Stimulated activated CD4-positive, alpha-beta T cell treated with anti-CD3 and anti-CD28 coated beads, Interleukin-4, amount 100 ng/mL, for 4 hours (primary cell): Measurements from ENCODE around the gene ATRX.
"Not testable (repeated sequence)": the region's sequence is repeated elsewhere in the genome, so short reads cannot be mapped to it uniquely, and the experiment has no call there.

ENCODE experiments used
- DNase-seq, 2 experiments: peaks; one replicate each; pipeline ENCODE4 v3.0.0-alpha.2; 2020

ATRX gene, protein sequence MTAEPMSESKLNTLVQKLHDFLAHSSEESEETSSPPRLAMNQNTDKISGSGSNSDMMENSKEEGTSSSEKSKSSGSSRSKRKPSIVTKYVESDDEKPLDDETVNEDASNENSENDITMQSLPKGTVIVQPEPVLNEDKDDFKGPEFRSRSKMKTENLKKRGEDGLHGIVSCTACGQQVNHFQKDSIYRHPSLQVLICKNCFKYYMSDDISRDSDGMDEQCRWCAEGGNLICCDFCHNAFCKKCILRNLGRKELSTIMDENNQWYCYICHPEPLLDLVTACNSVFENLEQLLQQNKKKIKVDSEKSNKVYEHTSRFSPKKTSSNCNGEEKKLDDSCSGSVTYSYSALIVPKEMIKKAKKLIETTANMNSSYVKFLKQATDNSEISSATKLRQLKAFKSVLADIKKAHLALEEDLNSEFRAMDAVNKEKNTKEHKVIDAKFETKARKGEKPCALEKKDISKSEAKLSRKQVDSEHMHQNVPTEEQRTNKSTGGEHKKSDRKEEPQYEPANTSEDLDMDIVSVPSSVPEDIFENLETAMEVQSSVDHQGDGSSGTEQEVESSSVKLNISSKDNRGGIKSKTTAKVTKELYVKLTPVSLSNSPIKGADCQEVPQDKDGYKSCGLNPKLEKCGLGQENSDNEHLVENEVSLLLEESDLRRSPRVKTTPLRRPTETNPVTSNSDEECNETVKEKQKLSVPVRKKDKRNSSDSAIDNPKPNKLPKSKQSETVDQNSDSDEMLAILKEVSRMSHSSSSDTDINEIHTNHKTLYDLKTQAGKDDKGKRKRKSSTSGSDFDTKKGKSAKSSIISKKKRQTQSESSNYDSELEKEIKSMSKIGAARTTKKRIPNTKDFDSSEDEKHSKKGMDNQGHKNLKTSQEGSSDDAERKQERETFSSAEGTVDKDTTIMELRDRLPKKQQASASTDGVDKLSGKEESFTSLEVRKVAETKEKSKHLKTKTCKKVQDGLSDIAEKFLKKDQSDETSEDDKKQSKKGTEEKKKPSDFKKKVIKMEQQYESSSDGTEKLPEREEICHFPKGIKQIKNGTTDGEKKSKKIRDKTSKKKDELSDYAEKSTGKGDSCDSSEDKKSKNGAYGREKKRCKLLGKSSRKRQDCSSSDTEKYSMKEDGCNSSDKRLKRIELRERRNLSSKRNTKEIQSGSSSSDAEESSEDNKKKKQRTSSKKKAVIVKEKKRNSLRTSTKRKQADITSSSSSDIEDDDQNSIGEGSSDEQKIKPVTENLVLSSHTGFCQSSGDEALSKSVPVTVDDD (N-terminal part only)

DNA sequence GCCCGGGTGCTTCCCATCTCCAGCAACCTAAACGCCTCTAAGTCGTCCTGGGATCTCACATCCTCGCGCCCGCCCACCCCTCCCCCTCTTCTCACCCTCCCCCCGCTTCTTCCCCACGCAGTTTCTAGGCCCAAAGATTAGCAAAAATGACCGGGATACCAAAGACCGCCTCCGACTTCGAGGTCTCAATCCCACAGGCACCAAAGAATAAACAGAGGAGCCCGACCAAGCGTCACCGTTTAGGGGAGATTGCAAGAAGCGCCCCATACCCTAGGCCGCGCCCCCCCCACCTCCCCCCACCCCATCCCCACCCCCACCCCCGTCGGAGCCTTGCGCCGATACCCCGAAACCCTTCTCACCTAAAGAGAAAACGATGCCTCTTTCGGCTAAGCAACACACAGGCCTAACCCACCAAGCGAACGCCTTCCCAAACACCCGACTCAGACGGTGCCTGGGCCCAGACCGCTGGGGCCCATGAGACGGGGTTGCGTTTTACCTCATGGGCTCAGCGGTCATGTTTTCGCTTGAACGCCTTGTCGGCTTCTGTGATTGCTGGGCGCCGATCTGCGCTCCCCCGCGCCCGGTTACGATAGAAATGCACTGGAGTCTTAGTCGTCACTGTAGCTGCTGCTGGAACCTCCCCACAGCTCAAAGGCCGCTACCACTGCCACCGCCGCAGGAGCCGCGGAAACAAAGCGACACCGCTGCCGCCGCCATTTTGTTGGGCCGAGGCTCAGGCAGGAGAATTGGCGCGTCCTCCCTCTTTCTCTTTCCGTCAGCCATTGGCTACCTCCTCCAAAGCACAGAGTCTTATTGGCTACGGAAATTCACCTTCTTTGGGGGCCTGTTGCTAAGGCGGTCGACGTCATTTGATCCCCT, at the start of gene ATRX:
ATRX (minus strand) TSS at position 731 of the 879 bp plus-strand sequence; CDS start at position 516, 215 bp downstream.
- peak; percentile 53 to 70 for DNase-seq

DNA sequence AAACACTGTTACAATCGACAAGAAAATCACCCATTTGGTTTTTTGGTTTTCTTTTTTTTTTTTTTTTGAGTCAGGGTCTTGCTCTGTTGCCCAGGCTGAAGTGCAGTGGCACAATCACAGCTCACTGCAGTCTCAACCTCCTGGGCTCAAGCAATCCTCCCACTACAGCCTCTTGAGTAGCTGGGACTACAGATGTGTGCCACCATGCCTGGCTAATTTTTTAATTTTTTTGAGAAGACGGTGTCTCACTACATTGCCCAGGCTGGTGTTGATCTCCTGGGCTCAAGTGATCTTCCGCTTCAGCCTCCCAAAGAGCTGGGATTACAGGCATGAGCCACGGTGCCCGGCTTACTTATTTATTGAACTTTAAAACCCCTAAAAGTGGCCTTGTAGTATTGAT, 45.5 kb upstream of the ATRX start:
- DNase-seq: not testable (repeated sequence)

DNA sequence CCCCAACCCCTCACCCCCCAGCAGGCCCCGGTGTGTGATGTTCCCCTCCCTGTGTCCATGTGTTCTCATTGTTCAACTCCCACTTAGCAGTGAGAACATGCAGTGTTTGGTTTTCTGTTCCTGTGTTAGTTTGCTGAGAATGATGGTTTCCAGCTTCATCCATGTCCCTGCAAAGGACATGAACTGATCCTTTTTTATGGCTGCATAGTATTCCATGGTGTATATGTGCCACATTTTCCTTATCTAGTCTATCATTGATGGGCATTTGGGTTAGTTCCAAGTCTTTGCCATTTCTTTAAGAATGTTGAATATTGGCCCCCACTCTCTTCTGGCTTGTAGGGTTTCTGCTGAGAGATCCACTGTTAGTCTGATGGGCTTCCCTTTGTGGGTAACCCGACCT, 36.0 kb upstream of the ATRX start:
- DNase-seq: not testable (repeated sequence)

DNA sequence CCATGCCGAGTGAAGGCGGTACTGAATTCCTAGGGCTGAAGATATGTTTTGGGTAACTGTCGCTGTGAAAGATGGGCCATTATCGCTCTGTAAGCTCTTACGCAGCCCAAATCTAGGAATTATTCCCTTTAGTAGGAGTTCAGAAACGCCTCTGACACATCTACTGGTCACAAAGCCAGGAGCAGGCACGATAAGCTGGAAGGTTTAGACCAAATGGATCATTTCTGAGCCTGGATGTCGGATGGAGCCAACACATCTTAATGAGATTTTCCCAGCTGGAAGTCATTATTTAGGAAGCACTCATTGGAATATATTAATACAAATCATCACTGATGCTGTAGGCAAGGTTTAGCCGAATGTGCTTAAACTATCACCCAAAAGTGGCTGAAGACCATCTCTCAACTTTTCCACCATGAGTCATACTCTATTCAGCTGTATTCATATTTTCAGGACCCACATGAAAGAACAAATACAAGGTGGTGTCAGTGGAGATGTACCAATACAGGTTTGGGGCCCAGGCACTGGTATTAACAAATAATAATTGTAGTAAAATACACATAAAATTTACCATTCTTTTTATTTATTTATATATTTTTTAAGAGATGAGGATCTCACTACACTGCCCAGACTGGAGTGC, 34.2 kb upstream of the ATRX start:
- DNase-seq: peak in 1 of 2 experiments; percentile 1

DNA sequence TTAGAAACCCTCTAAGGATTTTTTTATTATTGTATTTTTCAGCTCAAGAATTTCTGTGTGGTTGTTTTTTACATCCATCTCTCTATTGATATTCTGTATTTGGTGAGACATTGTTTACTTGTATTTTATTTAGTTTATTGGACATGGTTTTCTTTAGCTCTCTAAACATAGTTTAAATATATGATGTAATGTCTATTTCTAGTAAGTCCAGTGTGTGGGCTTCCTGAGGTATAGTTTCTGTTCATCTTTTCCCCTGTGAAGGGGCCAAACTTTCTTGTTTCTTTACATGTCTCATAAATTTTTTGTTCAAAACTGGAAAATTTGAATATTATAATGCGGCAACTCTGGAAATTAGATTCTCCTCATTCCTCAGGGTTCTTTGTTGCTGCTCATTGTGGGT, 28.2 kb upstream of the ATRX start:
- no peak for DNase-seq

DNA sequence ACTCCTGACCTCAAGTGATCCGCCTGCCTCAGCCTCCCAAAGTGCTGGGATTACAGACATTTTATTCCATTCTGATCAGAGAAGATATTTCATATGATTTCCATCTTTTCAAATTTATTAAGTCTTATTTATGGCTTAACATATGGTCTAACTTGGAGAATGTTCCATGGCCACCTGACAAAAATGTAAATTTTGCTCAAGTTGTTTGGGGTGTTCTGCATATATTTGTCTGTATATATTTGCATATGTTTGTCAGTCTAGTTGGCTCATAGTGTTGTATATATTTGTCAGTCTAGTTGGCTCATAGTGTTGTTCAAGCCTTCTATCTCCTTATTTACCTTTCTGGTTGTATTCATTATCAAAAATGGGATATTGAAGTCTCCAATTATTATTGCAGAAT, 16.2 kb upstream of the ATRX start:
- DNase-seq: no peak

DNA sequence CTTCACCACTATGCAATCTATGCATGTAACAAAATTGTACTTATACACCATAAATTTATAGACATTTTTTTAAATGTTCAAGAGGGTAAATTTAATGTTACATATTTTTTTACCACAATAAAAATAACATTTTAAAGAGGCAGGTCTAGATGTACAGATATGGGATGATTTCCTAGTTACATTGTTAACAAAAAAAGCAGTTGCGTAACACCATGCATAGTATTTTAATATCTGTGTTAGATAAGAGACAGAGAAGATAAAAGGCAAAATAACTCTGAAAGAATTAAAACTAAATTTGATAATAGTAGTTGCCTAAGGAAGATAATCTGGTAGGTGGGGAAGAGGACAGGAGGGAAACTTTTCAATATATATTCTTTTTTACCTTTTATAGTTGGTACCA, 9.1 kb upstream of the ATRX start:
- no peak for DNase-seq

DNA sequence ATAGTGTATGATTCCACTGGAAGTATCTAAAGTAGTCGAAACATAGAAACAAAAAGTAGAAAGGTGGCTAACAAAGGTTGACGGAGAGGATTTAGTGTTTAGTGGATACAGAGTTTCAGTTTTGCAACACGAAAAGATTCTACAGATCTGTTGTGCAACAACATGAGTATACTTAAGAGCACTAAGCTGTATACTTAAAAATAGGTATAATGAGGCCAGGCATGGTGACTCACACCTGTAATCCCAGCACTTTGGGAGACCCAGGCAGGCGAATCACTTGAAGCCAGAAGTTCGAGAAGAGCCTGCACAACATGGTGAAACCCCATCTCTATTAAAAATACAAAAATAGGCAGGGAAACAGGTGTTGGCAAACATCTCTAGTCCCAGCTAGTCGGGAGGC, 7.9 kb upstream of the ATRX start:
- DNase-seq: no peak

DNA sequence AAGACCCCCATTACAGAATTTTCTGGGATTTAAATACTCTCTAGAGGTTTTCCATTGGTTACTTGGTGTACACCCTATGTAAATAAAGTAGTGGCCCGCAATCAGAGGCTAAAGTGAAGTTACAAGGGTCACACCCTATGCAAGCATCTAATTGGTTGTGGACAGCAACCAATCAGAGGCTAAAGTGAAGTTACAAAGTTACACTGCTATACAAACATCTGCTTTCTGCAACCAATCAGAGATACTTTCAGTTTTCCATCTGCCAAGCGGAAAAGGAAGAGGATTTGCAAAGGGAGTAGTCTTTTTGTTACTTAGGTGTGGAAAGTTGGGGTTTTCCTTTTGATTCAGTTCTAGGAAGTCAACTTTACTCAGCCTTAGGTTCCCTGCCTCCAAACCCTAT, 2.0 kb upstream of the ATRX start:
- DNase-seq: no peak

DNA sequence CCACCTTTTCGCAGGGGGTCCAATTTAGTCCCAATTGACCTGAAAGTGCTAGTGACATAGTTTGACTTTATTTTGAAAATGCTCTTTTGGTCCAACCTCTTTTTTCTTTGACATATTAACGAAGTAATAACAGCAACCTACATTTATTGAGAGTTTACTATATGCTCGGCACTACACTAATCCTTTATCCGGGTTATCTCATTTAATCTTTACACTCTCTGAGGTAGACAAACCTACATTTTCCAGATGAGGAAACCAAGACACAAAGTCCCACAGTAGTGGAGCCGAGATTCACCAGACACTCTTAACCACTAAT, 307 bp upstream of the ATRX start:
- DNase-seq: no peak

DNA sequence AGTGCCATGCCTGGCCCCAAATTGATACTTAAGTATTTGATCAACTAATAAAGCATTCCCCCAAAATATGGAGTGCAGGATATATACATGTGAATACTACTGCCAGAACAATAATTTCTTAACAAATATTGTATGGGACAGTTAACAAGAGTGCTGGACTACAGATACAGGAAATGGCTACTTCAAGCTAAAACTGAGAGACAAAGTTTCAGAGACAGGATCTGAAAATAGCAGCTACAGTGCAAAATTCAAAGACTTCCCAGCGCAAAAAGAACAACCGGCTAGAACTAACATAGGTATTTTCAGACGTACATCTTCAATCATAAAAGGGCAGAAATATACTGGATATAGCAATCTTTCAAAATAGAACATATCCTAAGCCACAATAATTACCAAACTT, 6.3 kb downstream of the ATRX start:
- no peak for DNase-seq

DNA sequence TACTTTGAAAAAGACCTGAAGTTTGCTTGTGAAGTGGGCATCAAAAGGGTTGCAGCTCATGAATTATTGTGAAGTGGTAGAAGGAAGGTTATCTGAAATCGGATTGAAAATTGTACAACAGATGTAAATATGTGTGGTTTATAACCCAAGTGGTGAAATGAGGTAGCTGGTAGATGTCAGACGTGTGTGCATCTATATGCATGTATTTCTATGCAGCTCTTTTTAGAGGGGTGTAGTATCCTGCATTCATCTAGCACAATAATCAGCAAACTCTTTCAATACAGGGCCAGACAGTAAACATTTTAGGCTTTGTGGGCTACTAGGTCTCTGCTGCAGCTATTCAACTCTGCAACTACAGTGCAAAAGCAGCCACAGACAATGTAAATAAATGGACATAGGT, 9.4 kb downstream of the ATRX start:
- DNase-seq: no peak

DNA sequence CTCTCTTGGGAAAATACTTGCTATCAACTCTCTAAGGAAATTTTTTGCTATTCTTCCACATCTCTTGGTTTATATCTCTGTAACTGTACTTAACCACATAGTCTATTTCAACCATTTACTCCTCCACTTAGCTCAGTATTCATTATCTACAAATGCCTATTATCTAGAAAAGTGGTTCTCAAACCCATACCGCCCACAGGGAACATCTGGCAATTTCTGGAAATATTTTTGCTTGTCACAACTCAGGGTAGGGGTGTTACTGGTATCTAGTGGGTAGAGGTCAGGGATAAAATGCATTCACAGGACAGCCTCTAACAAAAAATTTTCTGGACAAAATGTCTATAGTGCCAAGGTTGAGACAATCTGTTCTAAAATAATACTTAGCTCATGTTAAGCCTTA, 14.4 kb downstream of the ATRX start:
- DNase-seq: no peak

DNA sequence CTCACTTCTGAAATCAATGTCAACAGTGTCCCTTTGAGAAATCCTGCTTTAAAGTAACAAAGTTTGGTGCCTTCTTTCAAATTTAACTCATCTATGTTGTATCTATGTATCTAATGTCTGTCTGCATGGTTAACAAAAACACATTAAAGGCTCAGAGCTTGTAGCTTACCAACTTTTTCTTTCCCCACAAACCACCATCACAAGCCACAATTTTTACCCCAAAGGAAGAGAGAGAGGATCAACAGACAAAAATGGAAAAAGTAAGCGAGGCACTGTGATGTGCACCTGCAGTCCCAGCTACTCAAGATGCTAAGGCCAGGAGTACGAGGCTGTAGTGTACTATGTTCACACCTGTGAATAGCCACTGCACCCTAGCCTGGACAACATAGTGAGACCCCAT, 17.2 kb downstream of the ATRX start:
- no peak for DNase-seq

DNA sequence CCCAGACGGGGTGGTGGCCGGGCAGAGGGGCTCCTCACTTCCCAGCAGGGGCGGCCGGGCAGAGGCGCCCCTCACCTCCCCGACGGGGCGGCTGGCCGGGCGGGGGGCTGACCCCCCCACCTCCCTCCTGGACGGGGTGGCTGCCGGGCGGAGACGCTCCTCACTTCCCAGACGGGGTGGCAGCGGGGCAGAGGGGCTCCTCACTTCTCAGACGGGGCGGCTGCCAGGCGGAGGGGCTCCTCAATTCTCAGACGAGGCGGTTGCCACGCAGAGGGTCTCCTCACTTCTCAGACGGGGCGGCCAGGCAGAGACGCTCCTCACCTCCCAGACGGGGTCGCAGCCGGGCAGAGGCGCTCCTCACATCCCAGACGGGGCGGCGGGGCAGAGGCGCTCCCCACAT, 19.8 kb downstream of the ATRX start:
- DNase-seq: not testable (repeated sequence)

DNA sequence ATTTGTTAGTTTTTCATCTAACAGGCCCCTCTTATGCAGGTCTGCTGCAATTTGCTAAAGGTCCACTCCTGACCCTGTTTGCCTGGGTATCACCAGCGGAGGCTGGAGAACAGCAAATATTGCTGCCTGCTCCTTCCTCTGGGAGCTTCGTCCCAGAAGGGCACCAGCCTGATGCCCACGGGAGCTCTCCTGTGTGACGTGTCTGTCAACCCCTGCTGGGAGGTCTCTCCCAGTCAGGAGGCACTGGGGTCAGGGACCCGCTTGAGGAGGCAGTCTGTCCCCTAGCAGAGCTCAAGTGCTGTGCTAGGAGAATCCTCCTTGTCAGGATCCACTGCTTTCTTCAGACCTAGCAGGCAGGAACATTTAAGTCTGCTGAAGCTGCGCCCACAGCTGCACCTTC, 30.5 kb downstream of the ATRX start:
- DNase-seq: no peak

DNA sequence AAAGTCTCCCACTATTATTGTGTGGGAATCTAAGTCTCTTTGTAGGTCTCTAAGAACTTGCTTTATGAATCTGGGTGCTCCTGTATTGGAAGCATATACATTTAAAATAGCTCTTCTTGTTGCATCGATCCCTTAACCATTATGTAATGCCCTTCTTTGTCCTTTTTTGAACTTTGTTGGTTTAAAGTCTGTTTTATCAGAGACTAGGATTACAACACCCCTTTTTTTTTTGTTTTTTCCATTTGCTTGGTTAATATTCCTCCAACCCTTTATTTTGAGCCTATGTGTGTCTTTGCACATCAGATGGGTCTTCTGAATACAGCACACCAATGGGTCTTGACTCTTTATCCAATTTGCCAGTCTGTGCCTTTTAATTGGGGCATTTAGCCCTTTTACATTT, 32.1 kb downstream of the ATRX start:
- DNase-seq: not testable (repeated sequence)

DNA sequence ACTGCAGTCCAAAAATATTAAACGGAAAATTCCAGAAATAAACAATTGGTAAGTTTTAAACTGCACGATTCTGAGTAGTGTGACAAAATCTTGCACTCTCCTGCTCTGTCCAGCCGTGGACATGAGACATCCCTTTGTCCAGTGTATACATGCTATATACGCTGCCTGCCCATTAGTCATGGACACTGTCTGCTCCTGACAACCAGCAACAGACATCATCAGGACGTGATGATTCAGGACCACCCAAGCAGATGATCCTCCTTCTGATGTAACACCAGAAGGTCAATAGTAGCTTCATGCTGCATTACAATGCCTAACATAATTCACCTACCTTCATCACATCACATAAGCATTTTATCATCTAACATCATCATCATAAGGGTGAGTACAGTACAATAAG, 36.3 kb downstream of the ATRX start:
- no peak for DNase-seq

DNA sequence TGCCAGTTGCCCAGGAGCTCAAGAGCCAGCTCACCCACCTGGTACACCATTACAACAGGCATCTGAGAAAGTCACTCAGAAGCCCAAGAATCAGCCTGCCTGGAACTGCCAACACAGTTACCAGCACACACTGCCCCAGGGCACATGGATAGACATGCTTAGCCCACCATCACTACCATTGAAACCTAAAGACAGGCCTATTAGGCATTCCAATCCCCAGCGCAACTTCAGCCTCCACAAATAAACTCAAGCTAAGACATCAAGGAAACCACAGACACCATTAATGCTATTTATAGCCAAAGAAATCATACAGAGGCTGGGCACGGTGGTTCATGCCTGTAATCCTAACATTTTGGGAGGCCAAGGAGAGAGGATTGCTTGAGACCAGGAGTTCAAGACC, 42.3 kb downstream of the ATRX start:
- DNase-seq: no peak

DNA sequence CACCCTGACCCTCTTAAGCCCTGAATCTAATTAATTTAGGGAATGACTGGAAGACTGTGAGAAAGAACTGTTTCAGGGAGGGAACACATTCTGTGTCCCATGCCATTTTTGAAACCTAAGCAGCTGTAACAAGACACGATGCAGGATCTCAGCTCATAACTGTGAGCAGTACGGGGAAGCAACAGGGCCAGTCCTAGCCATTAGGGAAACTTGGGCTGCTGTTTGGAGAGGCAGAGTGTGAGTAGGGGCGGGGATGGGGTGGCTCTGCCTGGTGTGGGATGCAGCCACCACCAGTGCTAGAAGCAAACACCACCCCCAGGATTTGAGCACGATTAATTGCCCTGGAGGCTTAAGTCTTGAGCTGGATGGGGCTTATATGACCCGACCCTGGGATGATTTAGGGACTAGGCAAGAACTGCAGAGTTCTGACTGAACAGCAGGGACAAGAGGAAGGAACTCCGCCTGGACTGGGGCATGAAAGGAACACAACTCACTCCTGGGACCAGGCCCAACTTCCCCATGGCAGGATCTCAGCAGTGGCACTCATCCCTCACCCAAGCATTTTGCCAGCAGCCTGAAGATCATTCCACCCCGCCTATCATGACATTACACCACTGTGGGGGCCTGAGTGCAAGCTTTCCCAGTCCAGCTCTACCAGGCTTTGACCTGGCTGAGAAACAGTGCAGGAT, 43.1 kb downstream of the ATRX start:
- no peak for DNase-seq

DNA sequence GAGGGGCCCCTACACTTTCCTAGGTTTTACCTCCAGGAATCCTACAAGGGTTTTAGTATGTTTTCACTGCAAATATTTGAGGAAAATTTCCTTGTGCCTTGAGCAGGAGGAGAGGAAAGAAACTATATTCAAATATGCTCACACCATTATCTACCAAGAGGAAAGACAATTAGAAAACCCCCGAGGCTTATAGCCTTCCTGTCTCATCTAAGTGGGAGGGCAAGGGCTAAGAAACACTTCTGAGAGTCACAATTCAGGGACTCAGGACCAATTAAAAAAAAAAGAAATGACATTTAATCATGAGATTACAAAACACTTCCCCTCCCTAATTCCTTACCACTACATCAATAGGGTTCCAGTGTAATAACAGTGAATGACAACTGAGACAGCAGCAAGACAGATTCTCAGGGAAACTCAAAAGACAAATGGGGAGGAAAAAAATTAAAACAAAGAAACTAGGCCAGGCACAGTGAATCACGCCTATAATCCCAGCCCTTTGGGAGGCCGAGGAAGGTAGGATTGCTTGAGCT, 45.6 kb downstream of the ATRX start:
- no peak for DNase-seq
